Right ventricle myocardium inferior (tissue), 1 donor: ENCODE results near the gene RPP25L. TPM values are rescaled to one million over a fixed set of nuclear protein-coding genes. Genes with fewer than 3 reads are reported as not detected.
A peak's percentile ranks its signal among the peaks of the same experiment; 100 is the strongest.

ENCODE experiments used
- ATAC-seq: fragments of 200-7000 bp; cut with Tn5 transposase; one replicate; pipeline ENCODE4 v1.9.1; 2020; ENCODE audit warnings: mild to moderate bottlenecking, moderate library complexity
- DNase-seq: peaks from one replicate; pipeline ENCODE4 v3.0.0; 2021; ENCODE audit errors: missing footprints
- intact Hi-C: fragments of 100-400 bp; cut with DNase I; formaldehyde crosslinking; loops from one replicate; pipeline ENCODE4 v1.11.0; 2022
- long read RNA-seq: library from polyadenylated mRNA; unstranded; transcript quantifications from one replicate; pipeline ENCODE4 v2.0.0, GENCODE V29; 2021
- total RNA-seq: library from RNA; stranded (reverse); fragmentation: NEBNext Ultra II Directional; extraction: Animal tissue kit (Norgen Biotek cat#: 25700); gene quantifications from one replicate; pipeline ENCODE4 v1.2.1, GENCODE V29; 2021
- donor health status: DM: no; HTN: yes; CAD: no; lungs with severe emphysema.

The RPP25L gene
- total RNA-seq, result 38.3 TPM
- long read RNA-seq, transcript RPP25L-202 (2 exons, 888 nt), result major isoform, 21 of 27 reads
- long read RNA-seq, partial matches to known transcripts, result 0 of 27 reads
- long read RNA-seq, other reads (novel, unspliced or antisense), result 2 of 27 reads

- DNase-seq (peak; percentile 95), ATAC-seq (peak; percentile 95)
- intact Hi-C loops, result loop anchor here (1.0 to 10.0 kb wide), 2 partner anchors 22 to 487 kb away; partner anchors contain the start of gene DCAF12
Measured at GRCh38 chr9:34611811-34612787, at the start of gene RPP25L. Gene RPP25L (minus strand): TSS chr9:34612097. CDS start chr9:34611296, 801 bp downstream.

GRCh38 chr9:34659592-34660253 lies 47.8 kb upstream of the RPP25L start:
- ATAC-seq, result no peak

DNA sequence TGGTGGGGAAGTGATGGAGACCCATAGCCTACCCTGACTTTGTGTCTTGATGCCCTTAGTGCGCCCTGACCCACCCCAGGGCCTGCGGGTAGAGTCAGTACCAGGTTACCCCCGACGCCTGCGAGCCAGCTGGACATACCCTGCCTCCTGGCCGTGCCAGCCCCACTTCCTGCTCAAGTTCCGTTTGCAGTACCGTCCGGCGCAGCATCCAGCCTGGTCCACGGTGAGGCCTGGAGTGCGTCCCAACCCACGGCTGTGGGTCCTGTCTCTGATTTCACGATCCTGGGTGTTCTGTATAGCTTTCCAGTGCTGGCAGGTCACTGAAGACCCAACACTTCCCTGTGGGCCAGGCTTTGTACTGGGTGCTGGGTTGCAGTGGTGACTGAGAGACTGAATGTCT lies 46.6 kb upstream of the RPP25L start:
- DNase-seq (no peak), ATAC-seq (no peak)
- intact Hi-C loops, result no loop called here

More at GRCh38 chr9:34659592-34660253, 47.8 kb upstream of the RPP25L start:
- intact Hi-C loops, result no loop called here
- DNase-seq, result no peak

- DNase-seq, result no peak
- intact Hi-C loops, result no loop called here
- no peak for ATAC-seq
Measured at GRCh38 chr9:34656992-34657391, 45.1 kb upstream of the RPP25L start.

GRCh38 chr9:34655394-34655793 lies 43.5 kb upstream of the RPP25L start:
- DNase-seq, result no peak
- ATAC-seq, result no peak
- intact Hi-C loops, result no loop called here

GRCh38 chr9:34654323-34655051 lies 42.6 kb upstream of the RPP25L start:
- ATAC-seq, result peak; percentile 65
- intact Hi-C loops, result no loop called here
- peak; percentile 86 for DNase-seq

DNA sequence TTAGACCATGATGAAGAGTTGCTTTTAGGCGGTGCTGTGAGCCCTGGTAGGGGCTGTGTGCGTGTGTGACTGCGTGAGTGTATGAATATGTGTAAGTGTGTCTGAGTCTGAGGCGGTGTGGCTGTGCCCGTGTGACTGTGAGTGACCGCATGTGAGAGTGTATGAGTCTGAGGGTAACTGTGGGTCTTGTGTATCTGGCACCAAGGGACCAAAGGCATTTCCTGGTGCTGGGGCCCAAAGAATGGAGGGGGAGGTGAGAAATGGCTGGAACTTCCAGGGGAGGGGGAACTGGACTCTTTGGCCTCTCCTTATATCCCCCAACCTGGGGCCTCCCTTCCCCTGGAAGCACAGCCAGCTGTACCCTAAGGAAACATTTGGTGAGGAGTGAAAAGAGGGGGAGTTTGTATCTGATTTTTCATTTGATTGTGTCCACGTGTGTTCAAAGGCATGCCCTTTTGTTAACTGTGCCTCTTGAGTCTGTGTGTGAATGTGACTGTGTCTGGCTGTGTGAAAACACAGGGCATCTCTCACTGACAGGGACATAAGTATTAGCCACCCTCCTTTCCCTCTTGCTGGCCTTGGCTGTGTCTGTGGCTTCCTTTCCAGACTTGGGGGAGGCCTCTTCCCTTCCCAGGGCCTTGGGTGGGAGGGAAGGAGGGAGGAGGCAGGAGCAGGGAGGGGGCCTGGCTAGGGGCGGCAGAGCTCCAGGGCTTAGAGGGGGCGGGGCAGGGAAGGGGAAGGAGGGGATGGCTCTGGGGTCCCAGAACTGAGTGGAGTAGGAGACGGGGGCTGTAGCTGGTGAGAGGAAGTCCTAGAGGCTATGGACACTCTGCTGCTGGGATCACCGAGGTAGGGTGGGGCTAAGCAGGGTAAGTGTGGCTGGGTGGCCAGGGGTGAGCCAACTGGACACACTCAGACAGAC lies 41.5 kb upstream of the RPP25L start:
- DNase-seq, result no peak
- no peak for ATAC-seq
- intact Hi-C loops, result no loop called here

DNA sequence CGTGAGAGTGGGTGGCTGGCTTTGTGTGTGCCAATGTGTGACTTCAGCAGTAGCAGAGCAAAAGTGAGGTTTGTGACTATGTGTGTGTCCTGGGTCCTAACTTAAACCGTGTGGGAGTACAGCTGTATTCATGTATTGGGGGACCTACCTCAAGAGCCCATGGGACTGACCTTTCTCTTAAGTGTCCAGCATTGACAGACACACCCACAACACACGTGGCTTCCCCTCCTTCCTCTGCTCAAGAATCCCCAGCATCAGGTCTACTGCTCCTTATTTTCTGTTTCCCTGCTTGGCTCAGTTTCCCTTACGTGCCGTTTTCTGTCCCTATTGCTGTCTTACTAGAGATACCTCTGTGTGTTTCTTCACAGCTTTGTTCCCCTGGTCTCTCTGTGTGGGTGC lies 40.7 kb upstream of the RPP25L start:
- intact Hi-C loops, result no loop called here
- DNase-seq (no peak), ATAC-seq (no peak)

DNA sequence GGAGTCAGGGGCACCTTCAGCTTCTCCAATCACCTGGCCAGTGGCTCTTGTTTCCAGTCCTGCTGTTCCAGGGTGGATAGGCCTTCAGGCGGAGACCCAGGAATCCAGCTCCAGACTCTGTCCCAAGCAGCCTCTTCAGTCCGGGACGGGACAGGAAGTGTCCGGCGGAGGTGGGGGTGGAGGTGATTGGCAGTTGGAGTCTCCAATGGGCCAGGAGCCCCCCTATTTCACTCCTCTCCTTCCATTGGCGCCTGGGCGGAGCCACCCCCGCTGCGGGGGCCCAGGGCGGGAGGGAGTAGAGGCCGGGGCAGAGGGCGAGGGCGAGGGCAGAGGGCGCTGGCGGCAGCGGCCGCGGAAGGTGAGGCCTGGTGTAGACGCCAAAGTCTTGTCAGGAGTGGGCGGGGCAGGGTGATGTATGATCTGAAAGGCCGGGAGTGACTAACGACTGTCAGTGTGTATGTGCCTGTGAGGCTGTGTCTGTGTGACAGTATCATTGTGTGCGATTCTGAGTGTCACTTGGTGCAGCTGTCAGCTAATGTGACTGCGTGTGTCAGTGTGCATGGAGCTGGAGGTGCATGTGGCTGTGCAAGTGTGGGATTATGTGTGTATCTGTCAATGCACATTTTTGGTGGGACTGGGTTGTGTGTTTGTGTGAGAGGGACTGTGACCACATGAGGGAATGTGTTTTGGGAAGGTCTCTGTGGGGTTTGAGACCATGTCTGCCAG lies 40.1 kb upstream of the RPP25L start, which contains the start of gene IL11RA:
TSS of gene IL11RA (plus strand) at position 310 of the 726 bp plus-strand sequence. CDS start 3,033 bp downstream, outside the sequence.
- ATAC-seq, result peak; percentile 87
- intact Hi-C loops, result no loop called here
- DNase-seq, result peak; percentile 93

GRCh38 chr9:34651321-34651720 lies 39.4 kb upstream of the RPP25L start:
- DNase-seq (no peak), ATAC-seq (no peak)
- intact Hi-C loops, result no loop called here

GRCh38 chr9:34650816-34651215 lies 38.9 kb upstream of the RPP25L start:
- ATAC-seq, result no peak
- intact Hi-C loops, result no loop called here

GRCh38 chr9:34648673-34649072 lies 36.8 kb upstream of the RPP25L start:
- intact Hi-C loops, result no loop called here
- ATAC-seq (no peak), DNase-seq (no peak)

More at GRCh38 chr9:34650816-34651215, 38.9 kb upstream of the RPP25L start:
- DNase-seq, result no peak

DNA sequence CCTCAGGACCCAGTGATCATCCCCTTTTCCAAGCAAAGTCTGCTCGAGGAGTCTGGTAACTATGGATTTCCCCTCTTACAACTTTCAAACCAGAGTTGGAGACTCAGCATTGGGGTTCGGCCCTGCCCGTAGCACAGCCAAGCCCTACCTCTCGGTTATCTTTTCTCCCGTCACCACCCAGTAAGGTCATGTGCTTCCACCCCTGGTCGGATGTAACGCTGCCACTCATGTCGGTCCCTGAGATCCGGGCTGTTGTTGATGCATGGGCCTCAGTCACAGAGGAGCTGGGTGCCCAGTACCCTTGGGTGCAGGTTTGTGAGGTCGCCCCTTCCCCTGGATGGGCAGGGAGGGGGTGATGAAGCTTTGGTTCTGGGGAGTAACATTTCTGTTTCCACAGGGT lies 35.8 kb upstream of the RPP25L start:
- no peak for DNase-seq
- no peak for ATAC-seq
- intact Hi-C loops, result no loop called here

- ATAC-seq (peak; percentile 2), DNase-seq (no peak)
- intact Hi-C loops, result no loop called here
Measured at GRCh38 chr9:34647084-34647403, 35.1 kb upstream of the RPP25L start.

- intact Hi-C loops, result no loop called here
- peak; percentile 99 for DNase-seq
Measured at GRCh38 chr9:34646211-34647083, 34.5 kb upstream of the RPP25L start, which contains the start of gene GALT. Gene GALT (plus strand): TSS chr9:34646675. CDS start chr9:34646705, 30 bp downstream.

GRCh38 chr9:34644766-34645314 lies 32.9 kb upstream of the RPP25L start:
- DNase-seq (no peak), ATAC-seq (no peak)
- intact Hi-C loops, result no loop called here

More at GRCh38 chr9:34646211-34647083, 34.5 kb upstream of the RPP25L start, which contains the start of gene GALT:
- ATAC-seq, result peak; percentile 85
